Erythroblast (primary cell): ENCODE results near the gene RNF223.

Source experiments
- GATA1 ChIP-seq: IDR thresholded peaks from 2 replicates; pipeline ENCODE4 v1.6.1; 2011; ENCODE audit warnings: low read depth, mild to moderate bottlenecking, control low read depth, low read length, moderate library complexity
- POLR2A ChIP-seq: IDR thresholded peaks from 2 replicates; pipeline ENCODE4 v1.6.1; 2011; ENCODE audit warnings: mild to moderate bottlenecking, low read length

DNA sequence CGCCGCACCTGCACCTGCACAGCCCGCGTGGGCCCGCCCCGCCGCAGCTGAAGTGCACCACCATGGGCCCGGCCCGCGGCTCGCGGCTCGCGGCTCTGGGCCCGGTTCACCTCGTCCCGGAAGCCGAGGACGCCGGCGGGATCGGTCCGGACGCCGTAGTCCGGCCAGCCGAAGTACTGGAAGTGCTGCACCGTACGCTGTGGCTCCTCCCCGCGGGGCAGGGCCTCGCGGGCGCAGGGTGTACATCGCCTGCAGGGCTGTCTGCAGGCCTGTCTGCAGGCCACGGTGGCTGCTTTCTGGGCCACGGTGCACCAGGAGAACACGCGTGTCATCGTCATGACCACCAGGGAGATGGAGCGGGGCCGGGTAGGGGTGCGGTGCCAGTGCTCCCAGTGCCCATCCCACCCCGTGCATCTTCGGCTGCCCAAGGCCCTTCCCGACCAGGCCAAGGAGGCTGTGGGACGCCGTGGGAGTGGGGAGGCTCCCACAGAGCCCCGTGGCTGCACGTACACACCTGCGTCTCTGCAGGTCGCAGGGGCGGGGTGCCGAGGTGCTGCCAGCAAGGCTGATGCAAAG is 6.7 kb downstream of the RNF223 start:
- TF ChIP-seq POLR2A = no peak
- no peak for TF ChIP-seq GATA1
